ENCODE measurements around the gene MGAT4C. TPM values are rescaled to one million over a fixed set of nuclear protein-coding genes. Genes with fewer than 3 reads are reported as not detected.

MGAT4C gene
- total and polyA plus RNA-seq, 7 donors = 0.06 to 0.16 (median 0.07) TPM; not detected in 4

- Histone ChIP-seq H3K36me3 (ENCODE audit: insufficient read depth in 1 of 2, low read depth in 1 of 2) (no peaks in the 10 kb centered on the region), H3K9me3 (no peaks in the 10 kb centered on the region), H3K4me1 (no peaks in the 10 kb centered on the region), H3K27ac (no peak overlapping the region), H3K4me3 (no peak overlapping the region), H3K27me3 (ENCODE audit: insufficient read depth in 3 of 3, low read length in 2 of 3) (no peaks in the 10 kb centered on the region)
- no peak for TF ChIP-seq CTCF (IDR thresholded peaks at IDR 0.05)
- DNase-seq = no peak
- WGBS, 3 donors = 27 to 49% (median 37%) methylated on average over 1 of the region's 1 CpG
- no peak for ATAC-seq
- intact Hi-C loops (cut with DNase I) = no loop called here
These were observed 59.7 kb downstream of the MGAT4C start for GRCh38 chr12:86196465-86196864.

- DNase-seq (no peak), ATAC-seq (no peak)
- H3K4me1 ChIP-seq = no peaks in the 10 kb centered on the region
- no peaks in the 10 kb centered on the region for H3K27me3 ChIP-seq (ENCODE audit: insufficient read depth in 3 of 3, low read length in 2 of 3)
- no peak for TF ChIP-seq CTCF (IDR thresholded peaks at IDR 0.05)
- intact Hi-C loops (cut with DNase I) = no loop called here
- H3K27ac ChIP-seq = no peak overlapping the region
- WGBS, 3 donors = 24 to 34% (median 28%) methylated on average over 2 of the region's 2 CpGs
- no peaks in the 10 kb centered on the region for H3K9me3 ChIP-seq
- H3K4me3 ChIP-seq = no peak overlapping the region
- no peaks in the 10 kb centered on the region for H3K36me3 ChIP-seq (ENCODE audit: insufficient read depth in 1 of 2, low read depth in 1 of 2)
These were observed 61.5 kb downstream of the MGAT4C start for GRCh38 chr12:86194721-86195120.

GRCh38 chr12:86193931-86194330 lies 62.3 kb downstream of the MGAT4C start:
- no peak overlapping the region for H3K27ac ChIP-seq
- no peaks in the 10 kb centered on the region for H3K4me1 ChIP-seq
- no peaks in the 10 kb centered on the region for H3K36me3 ChIP-seq (ENCODE audit: insufficient read depth in 1 of 2, low read depth in 1 of 2)
- WGBS, 3 donors = 58 to 71% (median 66%) methylated on average over 1 of the region's 1 CpG
- H3K9me3 ChIP-seq = no peaks in the 10 kb centered on the region
- TF ChIP-seq CTCF (IDR thresholded peaks at IDR 0.05) = no peak
- no peak for ATAC-seq
- no peak overlapping the region for H3K4me3 ChIP-seq
- no peak for DNase-seq
- intact Hi-C loops (cut with DNase I) = no loop called here
- H3K27me3 ChIP-seq (ENCODE audit: insufficient read depth in 3 of 3, low read length in 2 of 3) = no peaks in the 10 kb centered on the region

- intact Hi-C loops (cut with DNase I) = no loop called here
- no peaks in the 10 kb centered on the region for H3K4me1 ChIP-seq
- no peaks in the 10 kb centered on the region for H3K9me3 ChIP-seq
- H3K27me3 ChIP-seq (ENCODE audit: insufficient read depth in 3 of 3, low read length in 2 of 3) = no peaks in the 10 kb centered on the region
- no peak overlapping the region for H3K4me3 ChIP-seq
- H3K36me3 ChIP-seq (ENCODE audit: insufficient read depth in 1 of 2, low read depth in 1 of 2) = no peaks in the 10 kb centered on the region
- ATAC-seq = no peak
- no peak overlapping the region for H3K27ac ChIP-seq
- DNase-seq = no peak
- WGBS, 3 donors = 59 to 72% (median 70%) methylated on average over 1 of the region's 1 CpG
- no peak for TF ChIP-seq CTCF (IDR thresholded peaks at IDR 0.05)
These were observed 68.0 kb downstream of the MGAT4C start for GRCh38 chr12:86188226-86188625.

- no peak for DNase-seq
- intact Hi-C loops (cut with DNase I) = no loop called here
- Histone ChIP-seq H3K4me1 (no peaks in the 10 kb centered on the region), H3K9me3 (no peaks in the 10 kb centered on the region), H3K27ac (no peak overlapping the region), H3K36me3 (ENCODE audit: insufficient read depth in 1 of 2, low read depth in 1 of 2) (no peaks in the 10 kb centered on the region), H3K4me3 (no peak overlapping the region), H3K27me3 (ENCODE audit: insufficient read depth in 3 of 3, low read length in 2 of 3) (no peaks in the 10 kb centered on the region)
- 64 to 76% (median 75%) methylated on average over 2 of the region's 2 CpGs for WGBS, 3 donors
- ATAC-seq = no peak
- TF ChIP-seq CTCF (IDR thresholded peaks at IDR 0.05) = no peak
These were observed 69.7 kb downstream of the MGAT4C start for GRCh38 chr12:86186449-86186848.
